Epithelial cell of proximal tubule (primary cell): ENCODE results near the gene OTOS. TPM values are rescaled to one million over a fixed set of nuclear protein-coding genes. Genes with fewer than 3 reads are reported as not detected.

Experiments
- DNase-seq: peaks from one replicate; pipeline ENCODE4 v3.0.0-alpha.2; 2011; ENCODE audit warnings: low read depth
- H3K4me3 ChIP-seq: 2 replicates; pipeline ENCODE4 v1.5.1; 2011; ENCODE audit warnings: low read depth, mild to moderate bottlenecking, low read length
- total RNA-seq: library from RNA; depleted of rRNA; stranded (reverse); fragments of >200 nt; gene quantifications from 2 replicates; pipeline ENCODE4 v1.2.3, GENCODE V29; 2015
- TF ChIP-seq, protein P1 (sequence below): conservative IDR thresholded peaks from 2 replicates; pipeline ENCODE4 v1.5.1; 2012; ENCODE audit warnings: low read depth, mild to moderate bottlenecking, low read length

The OTOS gene
- total RNA-seq, 1 donor from 2014 or later: not detected

DNA sequence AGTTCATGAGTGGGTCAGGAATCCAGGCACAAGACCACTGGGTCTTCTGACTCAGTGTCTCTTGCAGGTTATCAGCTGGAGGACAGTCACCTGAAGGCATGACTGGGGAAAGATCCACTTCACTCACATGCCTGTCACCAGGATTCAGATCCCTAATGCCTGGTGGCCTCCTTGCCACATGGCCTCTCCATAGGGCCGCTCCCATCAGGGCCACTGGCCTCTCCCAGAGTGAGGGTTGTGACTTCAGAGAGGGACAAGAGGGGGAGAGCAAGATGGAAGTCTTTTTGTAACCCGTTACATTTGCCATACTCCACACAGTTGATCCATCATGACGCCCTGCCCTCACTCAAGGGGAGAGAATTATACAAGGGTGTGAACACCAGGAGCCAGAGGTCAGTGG is 13.0 kb upstream of the OTOS start:
- DNase-seq: no peak
- TF ChIP-seq, protein P1, sequence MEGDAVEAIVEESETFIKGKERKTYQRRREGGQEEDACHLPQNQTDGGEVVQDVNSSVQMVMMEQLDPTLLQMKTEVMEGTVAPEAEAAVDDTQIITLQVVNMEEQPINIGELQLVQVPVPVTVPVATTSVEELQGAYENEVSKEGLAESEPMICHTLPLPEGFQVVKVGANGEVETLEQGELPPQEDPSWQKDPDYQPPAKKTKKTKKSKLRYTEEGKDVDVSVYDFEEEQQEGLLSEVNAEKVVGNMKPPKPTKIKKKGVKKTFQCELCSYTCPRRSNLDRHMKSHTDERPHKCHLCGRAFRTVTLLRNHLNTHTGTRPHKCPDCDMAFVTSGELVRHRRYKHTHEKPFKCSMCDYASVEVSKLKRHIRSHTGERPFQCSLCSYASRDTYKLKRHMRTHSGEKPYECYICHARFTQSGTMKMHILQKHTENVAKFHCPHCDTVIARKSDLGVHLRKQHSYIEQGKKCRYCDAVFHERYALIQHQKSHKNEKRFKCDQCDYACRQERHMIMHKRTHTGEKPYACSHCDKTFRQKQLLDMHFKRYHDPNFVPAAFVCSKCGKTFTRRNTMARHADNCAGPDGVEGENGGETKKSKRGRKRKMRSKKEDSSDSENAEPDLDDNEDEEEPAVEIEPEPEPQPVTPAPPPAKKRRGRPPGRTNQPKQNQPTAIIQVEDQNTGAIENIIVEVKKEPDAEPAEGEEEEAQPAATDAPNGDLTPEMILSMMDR: no peak
- no peak overlapping the region for H3K4me3 ChIP-seq

DNA sequence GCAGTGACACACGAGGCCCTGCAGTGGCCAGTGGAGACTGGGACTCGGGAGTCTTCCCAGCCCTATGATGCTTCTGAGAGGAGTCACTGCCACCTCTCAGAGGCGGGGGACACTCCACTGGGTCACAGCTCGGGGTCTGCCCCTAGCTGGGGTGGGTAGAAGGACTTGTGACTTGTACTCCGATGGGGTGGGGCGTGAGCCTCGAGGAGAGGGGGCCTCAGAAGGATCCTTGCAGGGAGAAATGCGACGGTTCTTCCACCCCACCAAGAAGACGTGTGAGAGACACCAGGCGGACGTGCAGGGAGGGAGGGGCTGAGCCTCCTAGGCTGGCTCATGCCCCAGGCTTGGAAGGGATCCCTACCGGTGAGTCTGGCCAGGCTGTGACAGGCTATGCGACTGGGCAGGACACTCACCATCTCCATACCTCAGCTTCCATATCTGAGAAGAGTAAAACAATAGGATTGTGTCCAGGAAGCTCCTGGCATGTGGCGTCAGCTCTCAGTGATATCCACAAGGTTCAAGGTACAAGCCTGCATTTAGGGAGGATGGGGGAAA is 11.1 kb upstream of the OTOS start:
- TF ChIP-seq, protein P1: no peak
- H3K4me3 ChIP-seq: no peak overlapping the region
- no peak for DNase-seq

DNA sequence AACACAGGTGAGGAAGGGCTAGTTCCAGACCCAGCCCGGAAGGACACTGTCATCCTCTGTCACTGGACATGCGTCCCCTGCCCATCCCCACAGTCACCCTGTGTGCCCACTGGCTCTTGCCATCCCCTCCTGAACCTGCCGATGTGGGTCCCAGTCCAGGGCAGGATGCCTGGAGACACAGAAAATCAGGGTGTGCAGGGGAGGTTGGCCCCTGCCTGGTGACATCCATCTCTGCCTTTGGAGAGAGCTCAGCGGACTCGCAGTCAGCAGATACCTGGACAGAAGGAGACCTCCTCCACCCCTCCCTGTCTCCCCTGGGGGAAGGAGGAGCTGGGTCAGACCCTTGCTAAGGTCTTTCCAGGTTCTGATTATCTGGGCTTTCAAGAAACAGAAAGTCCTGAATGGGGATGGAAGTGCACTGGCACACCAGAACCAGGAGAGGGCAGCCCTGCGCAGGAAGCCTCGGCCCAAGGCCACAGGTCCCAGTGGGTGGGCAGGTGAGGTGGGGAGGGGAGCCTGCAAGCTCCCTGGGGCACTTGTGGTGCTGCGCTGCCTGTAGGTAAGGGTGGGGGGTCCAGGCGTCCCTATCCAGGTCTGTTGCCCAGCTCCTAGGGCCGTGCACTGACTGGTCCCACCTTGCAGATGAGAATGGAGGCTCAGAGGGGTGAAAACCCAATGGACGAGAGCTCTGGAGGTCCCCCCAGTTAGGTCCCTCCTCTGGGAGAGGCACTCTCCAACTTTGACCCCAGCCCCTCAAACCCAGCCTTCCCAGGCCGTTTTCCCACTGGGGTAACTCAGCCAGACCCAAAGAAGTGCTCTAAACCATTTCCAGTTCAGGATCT is 9.7 kb upstream of the OTOS start:
- no peak overlapping the region for H3K4me3 ChIP-seq
- TF ChIP-seq, protein P1: peak; percentile 88
- DNase-seq: no peak

- H3K4me3 ChIP-seq: no peak overlapping the region
- TF ChIP-seq, protein P1: no peak
- no peak for DNase-seq
These were observed 7.6 kb upstream of the OTOS start for GRCh38 chr2:240147911-240148587.

GRCh38 chr2:240147382-240147781 is 6.9 kb upstream of the OTOS start:
- no peak for DNase-seq
- TF ChIP-seq, protein P1: no peak
- H3K4me3 ChIP-seq: no peak overlapping the region

DNA sequence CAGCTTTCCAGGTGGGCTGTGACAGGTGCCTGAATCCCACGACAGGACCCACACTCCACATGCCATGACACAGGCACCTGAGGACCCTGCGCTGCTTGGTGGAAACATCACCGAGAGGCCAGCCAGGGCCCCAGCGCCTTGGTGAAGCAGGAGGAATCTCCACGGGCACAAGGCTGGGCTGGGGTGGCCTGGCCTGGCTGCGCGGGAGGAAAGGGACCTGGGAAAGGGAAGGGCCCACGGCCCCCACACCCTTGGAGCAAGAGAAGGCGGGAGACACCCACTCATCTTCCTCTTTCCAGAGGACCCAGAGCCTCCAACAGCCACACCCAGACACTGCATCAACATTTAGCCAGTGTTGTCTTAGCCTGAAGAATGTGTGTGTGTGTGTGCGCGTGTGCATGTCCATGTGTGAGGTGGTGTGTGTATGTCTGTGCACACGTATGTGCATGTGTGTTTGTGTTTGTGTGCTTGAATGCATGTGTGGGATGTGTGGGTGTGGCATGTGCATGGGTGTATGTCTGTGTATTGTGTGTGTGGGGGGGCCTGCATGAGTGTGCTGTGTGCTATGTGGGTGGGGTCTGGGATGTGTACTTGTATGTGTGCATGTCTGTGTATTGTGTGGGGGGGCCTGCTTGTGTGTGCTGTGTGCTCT is 6.3 kb upstream of the OTOS start:
- TF ChIP-seq, protein P1: no peak
- no peak overlapping the region for H3K4me3 ChIP-seq
- no peak for DNase-seq
